Ovary (tissue), 3 donors: Measurements from ENCODE around the gene SAFB2.

Source experiments
- CTCF ChIP-seq, 3 donors: fragments of 450-650 bp in 2 of 3; fragments of 200-600 bp in 1 of 3; IDR thresholded peaks; one replicate each; pipeline versions ENCODE4 v1.5.1 to v1.8.0; 2016 to 2022; ENCODE audit warnings: antibody characterized with exemption in 3 of 3, mild to moderate bottlenecking in 1 of 3
- EP300 ChIP-seq: sonication (generic); formaldehyde crosslinking; IDR thresholded peaks from one replicate; pipeline ENCODE4 v1.6.1; 2017; ENCODE audit warnings: antibody characterized with exemption
- POLR2A ChIP-seq: fragments of 450-650 bp; IDR thresholded peaks from one replicate; pipeline ENCODE4 v1.6.1; 2017; ENCODE audit warnings: antibody characterized with exemption, mild to moderate bottlenecking, moderate library complexity
- donor health status: DM: no; HTN: no; CAD: no.

- TF ChIP-seq CTCF (IDR thresholded peaks at IDR 0.05) (no peak), POLR2A (no peak), EP300 (no peak)
Measured at GRCh38 chr19:5553892-5554291, 68.7 kb downstream of the SAFB2 start.
